ENCODE data around the gene ZDHHC11. TPM values are rescaled to one million over a fixed set of nuclear protein-coding genes. Genes with fewer than 3 reads are reported as not detected.

Gene ZDHHC11
- total RNA-seq, 4 donors from 2014 or later: 0.54 to 5.3 (median 2.8) TPM

DNA sequence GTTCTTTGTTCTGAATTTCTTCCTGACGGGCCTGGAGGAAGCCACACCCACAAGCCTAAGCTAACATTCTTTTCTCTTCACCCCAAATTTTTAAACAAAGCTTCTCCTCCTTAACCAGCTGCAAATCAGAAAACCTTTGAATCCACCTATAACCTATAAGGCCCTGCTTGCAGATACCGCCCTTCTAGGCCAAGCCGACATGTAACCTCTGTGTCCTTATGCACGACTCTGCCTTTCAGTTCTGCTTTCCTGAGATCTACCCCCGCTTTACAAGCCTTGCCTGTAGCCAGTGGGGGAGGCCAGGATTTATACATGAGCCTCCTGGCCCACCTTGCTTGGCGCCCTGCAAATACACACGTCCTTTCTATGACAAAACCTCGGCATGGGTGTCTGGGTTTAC is 22.5 kb upstream of the ZDHHC11 start:
- H3K36me3 ChIP-seq: peaks cover 62 to 65% of the 10 kb centered on the region in 2 donors
- TF ChIP-seq, protein P1, sequence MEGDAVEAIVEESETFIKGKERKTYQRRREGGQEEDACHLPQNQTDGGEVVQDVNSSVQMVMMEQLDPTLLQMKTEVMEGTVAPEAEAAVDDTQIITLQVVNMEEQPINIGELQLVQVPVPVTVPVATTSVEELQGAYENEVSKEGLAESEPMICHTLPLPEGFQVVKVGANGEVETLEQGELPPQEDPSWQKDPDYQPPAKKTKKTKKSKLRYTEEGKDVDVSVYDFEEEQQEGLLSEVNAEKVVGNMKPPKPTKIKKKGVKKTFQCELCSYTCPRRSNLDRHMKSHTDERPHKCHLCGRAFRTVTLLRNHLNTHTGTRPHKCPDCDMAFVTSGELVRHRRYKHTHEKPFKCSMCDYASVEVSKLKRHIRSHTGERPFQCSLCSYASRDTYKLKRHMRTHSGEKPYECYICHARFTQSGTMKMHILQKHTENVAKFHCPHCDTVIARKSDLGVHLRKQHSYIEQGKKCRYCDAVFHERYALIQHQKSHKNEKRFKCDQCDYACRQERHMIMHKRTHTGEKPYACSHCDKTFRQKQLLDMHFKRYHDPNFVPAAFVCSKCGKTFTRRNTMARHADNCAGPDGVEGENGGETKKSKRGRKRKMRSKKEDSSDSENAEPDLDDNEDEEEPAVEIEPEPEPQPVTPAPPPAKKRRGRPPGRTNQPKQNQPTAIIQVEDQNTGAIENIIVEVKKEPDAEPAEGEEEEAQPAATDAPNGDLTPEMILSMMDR (IDR thresholded peaks at IDR 0.05): no peak
- TF ChIP-seq POLR2A (IDR thresholded peaks at IDR 0.05): no peak
- no peaks in the 10 kb centered on the region for H3K4me1 ChIP-seq
- no peaks in the 10 kb centered on the region for H3K27me3 ChIP-seq
- DNase-seq: no peak
- H3K4me3 ChIP-seq (replicated peaks in 1 of 3): no peak overlapping the region
- no peak overlapping the region for H3K27ac ChIP-seq
- 89 to 94% methylated on average over 8 of the region's 8 CpGs for WGBS, 2 donors
- intact Hi-C loops (cut with DNase I): no loop called here
- H3K9me3 ChIP-seq: no peaks in the 10 kb centered on the region

DNA sequence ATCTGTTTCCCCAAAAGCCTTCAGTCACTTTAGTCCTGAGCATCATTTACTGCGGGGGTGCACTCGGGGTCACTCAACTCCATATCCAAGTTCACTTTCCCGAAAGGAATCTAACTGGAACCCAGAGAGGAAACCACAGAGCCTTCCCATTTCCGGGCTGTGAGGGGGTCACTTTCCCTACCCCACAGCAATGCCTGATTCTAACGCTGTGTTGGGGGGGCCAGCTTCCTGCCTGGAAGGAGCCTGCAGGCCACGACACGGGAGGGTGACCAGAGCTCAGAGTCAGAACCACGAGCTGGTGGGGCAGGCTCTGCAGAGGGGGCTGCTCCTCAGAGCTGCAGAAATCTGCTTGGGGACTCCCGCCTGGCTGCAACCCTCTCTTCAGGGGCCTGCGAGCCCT is 21.5 kb upstream of the ZDHHC11 start:
- intact Hi-C loops (cut with DNase I): no loop called here
- WGBS, 2 donors: 81 to 85% methylated on average over 10 of the region's 10 CpGs

DNA sequence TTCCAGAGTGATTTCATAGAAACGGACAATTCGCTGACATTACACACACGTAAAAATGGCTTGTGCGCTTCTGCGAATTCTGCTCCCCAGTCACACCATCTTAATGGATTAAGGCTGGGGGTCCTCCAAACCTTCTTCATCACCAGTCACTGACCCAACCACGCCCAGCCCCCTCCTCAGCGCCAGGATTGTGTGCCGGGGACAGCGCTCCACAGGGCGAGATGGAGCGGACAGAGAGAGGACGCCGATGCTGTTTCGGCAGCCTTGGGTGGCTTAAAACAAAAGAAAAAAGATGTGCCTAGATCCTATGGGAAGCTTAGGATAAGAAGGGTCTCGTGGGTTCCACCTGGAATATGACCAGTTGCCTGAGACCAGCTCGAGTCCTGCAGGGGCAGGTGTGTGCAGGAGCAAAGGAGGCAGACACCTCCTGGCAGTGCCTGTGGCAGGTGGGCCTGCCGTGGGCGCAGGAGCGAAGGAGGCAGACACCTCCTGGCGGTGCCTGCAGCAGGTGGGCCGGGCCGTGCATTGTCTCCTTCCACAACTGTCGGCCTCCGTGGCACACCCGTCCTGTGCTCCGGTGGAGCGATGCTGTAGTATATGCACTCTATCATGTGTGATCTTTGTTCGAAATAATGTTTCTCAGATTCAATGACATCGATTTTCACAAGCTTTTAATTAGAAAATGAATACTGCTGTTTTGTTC is 21.0 kb upstream of the ZDHHC11 start:
- no peak overlapping the region for H3K27ac ChIP-seq

More for the DNA sequence above, 21.5 kb upstream of the ZDHHC11 start:
- H3K4me3 ChIP-seq (replicated peaks in 1 of 3): no peak overlapping the region
- H3K27ac ChIP-seq: no peak overlapping the region
- H3K9me3 ChIP-seq: no peaks in the 10 kb centered on the region
- H3K27me3 ChIP-seq: no peaks in the 10 kb centered on the region
- DNase-seq: no peak
- H3K4me1 ChIP-seq: no peaks in the 10 kb centered on the region
- peaks cover 57 to 62% of the 10 kb centered on the region in 2 donors for H3K36me3 ChIP-seq
- no peak for TF ChIP-seq POLR2A (IDR thresholded peaks at IDR 0.05)
- TF ChIP-seq, protein P1 (IDR thresholded peaks at IDR 0.05): no peak

DNA sequence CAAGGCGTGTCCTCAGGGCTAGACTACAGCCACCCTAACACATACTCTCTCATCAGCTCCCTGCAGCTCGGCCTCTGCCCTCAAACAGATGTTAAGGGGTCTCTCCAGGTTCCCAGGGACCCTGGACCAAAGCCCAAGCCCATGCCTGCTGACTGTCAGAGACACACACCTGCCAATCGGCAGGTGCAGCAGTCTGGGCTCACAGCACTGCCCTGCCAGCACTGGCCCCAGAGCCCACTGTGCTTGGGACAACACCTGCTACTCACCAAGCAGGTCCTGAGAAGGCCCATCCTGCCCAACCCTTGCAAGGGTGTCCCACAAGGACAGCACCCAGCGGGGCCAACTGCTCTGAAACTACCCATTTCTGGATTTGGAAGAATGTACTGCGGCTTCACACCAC is 20.2 kb upstream of the ZDHHC11 start:
- no peak overlapping the region for H3K27ac ChIP-seq
- WGBS, 2 donors: 96 to 98% methylated on average over 5 of the region's 5 CpGs
- intact Hi-C loops (cut with DNase I): no loop called here
- no peaks in the 10 kb centered on the region for H3K27me3 ChIP-seq
- H3K4me1 ChIP-seq: no peaks in the 10 kb centered on the region
- no peaks in the 10 kb centered on the region for H3K9me3 ChIP-seq
- TF ChIP-seq POLR2A (IDR thresholded peaks at IDR 0.05): no peak
- TF ChIP-seq, protein P1 (IDR thresholded peaks at IDR 0.05): no peak
- H3K4me3 ChIP-seq (replicated peaks in 1 of 3): no peak overlapping the region
- no peak for DNase-seq
- peaks cover 50 to 55% of the 10 kb centered on the region in 2 donors for H3K36me3 ChIP-seq

More for the DNA sequence above, 21.0 kb upstream of the ZDHHC11 start:
- Histone ChIP-seq H3K9me3 (no peaks in the 10 kb centered on the region), H3K4me1 (no peaks in the 10 kb centered on the region), H3K27me3 (no peaks in the 10 kb centered on the region), H3K36me3 (peaks cover 51 to 58% of the 10 kb centered on the region in 2 donors), H3K4me3 (replicated peaks in 1 of 3) (no peak overlapping the region)
- intact Hi-C loops (cut with DNase I): no loop called here
- WGBS, 2 donors: 96% methylated on average over 29 of the region's 29 CpGs
- TF ChIP-seq, protein P1 (IDR thresholded peaks at IDR 0.05): no peak
- no peak for DNase-seq

DNA sequence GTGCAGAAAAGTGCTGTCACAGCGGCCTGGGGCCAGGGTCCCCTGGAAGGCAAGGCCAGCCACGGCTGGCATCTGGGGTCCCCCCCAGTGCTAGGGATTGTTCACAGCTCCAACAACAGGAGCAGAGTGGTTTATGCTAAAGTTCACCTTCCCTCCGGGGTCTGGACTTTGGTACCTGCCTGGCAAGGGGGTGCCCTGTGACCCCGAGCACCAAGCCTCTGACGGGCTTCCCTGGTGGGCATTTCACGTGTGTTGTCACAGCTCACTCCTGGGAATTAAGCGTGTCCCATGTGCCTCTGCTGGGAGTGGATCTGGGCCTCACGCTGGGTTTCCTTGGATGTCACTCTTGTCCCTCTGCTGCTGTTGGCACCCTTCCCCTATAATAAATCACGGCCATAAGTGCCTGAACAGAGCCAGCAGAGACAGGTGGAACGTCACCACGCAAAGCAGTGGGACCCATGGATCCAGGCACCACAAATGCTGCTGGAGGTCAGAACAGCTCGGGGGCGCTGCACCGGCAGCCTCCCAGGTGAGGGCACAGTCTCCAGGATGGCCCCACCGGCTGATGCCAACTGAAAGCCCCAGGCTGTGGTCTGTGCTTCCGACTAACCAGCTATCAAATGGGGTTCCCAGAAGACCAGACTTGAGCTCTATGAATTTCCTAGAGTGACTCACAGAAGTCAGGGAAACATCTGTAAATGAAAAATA is 17.8 kb upstream of the ZDHHC11 start:
- intact Hi-C loops (cut with DNase I): no loop called here
- H3K4me3 ChIP-seq (replicated peaks in 1 of 3): no peak overlapping the region
- 96 to 97% methylated on average over 4 to 14 of the region's 16 CpGs for WGBS, 2 donors
- no peaks in the 10 kb centered on the region for H3K27me3 ChIP-seq
- H3K9me3 ChIP-seq: no peaks in the 10 kb centered on the region
- H3K36me3 ChIP-seq: peaks cover 66 to 67% of the 10 kb centered on the region in 2 donors
- H3K27ac ChIP-seq: no peak overlapping the region
- no peak for DNase-seq
- TF ChIP-seq, protein P1 (IDR thresholded peaks at IDR 0.05): no peak
- TF ChIP-seq POLR2A (IDR thresholded peaks at IDR 0.05): no peak
- H3K4me1 ChIP-seq: no peaks in the 10 kb centered on the region
